Non-pigmented ciliary epithelial cell (primary cell): ENCODE data around the gene UBE3D.
"Not testable (repeated sequence)": the region's sequence is repeated elsewhere in the genome, so short reads cannot be mapped to it uniquely, and the experiment has no call there.

Experiments
- DNase-seq: peaks from one replicate; pipeline ENCODE4 v3.0.0-alpha.2; 2010; ENCODE audit warnings: low read depth

Gene UBE3D

GRCh38 chr6:82870582-82871172 lies 195.0 kb downstream of the UBE3D start:
- DNase-seq = no peak

- DNase-seq = no peak
Observed at GRCh38 chr6:82869493-82869892, 196.1 kb downstream of the UBE3D start.

- DNase-seq = no peak
Observed at GRCh38 chr6:82867946-82868345, 197.7 kb downstream of the UBE3D start.

- no peak for DNase-seq
Observed at GRCh38 chr6:82866446-82866845, 199.2 kb downstream of the UBE3D start.

GRCh38 chr6:82865461-82865860 lies 200.2 kb downstream of the UBE3D start:
- no peak for DNase-seq

GRCh38 chr6:82863781-82864180 lies 201.9 kb downstream of the UBE3D start:
- DNase-seq = no peak

GRCh38 chr6:82862543-82862942 lies 203.1 kb downstream of the UBE3D start:
- no peak for DNase-seq

GRCh38 chr6:82861121-82861520 lies 204.5 kb downstream of the UBE3D start:
- DNase-seq = no peak

- DNase-seq = not testable (repeated sequence)
Observed at GRCh38 chr6:82856077-82856476, 209.6 kb downstream of the UBE3D start.

GRCh38 chr6:82852904-82853303 lies 212.7 kb downstream of the UBE3D start:
- DNase-seq = not testable (repeated sequence)

- DNase-seq = no peak
Observed at GRCh38 chr6:82843291-82843885, 222.3 kb downstream of the UBE3D start.

- peak; percentile 66 for DNase-seq
Observed at GRCh38 chr6:82842721-82843120, 222.9 kb downstream of the UBE3D start.
